GM19438 (cell line): ENCODE results near the gene TNFRSF13B.
"Not testable (repeated sequence)": the region's sequence is repeated elsewhere in the genome, so short reads cannot be mapped to it uniquely, and the experiment has no call there.

ENCODE experiments used
- ATAC-seq: cut with Tn5 transposase; IDR thresholded peaks from one replicate; pipeline ENCODE4 v1.9.1; 2021; ENCODE audit warnings: low read depth; ENCODE audit not compliant: unreplicated experiment

Gene TNFRSF13B

DNA sequence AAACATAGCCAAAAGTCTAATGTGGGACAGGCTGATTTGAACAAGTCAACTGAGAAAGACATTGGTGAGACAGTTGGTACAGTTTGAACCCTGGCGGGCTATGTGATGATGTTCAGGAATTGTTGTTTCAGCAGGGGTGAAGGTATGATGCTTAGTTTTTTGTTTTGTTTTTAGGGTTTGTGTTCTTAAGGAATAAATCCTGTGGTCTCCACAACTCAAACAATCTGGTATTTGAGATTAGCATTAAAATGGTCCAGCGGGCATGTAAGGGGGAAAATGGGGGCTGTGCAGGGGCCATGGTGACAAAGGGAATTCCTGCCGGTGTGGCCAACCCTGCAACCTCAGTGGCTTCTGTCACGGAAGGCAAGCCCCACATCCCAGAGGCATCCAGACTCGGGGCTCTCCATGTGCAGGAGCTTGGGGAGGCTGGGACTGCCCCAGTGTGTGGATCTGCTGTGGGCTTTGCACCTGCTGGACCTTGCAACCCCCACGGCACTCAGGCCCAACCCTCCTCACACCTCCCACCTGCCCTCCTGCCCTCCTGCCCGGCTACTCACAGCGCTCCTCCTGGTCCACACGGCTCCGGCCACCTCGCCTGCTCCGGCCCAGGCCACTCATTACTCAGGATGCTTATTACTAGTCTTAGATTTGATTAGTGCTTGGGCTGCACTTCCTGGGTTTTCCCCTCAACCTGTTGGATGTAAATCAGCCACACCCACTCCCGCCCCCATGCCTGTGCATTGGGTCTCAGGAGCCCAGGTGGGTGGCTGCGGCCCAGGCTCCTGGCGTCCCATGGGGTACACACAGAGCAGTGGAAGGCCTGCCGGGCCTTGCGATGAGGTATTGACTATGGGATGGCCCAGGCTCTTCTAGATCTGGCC, at the start of gene TNFRSF13B:
TSS of gene TNFRSF13B (minus strand) at position 661 of the 881 bp plus-strand sequence. CDS start at position 618, 43 bp downstream.
- peak; percentile 24 for ATAC-seq

DNA sequence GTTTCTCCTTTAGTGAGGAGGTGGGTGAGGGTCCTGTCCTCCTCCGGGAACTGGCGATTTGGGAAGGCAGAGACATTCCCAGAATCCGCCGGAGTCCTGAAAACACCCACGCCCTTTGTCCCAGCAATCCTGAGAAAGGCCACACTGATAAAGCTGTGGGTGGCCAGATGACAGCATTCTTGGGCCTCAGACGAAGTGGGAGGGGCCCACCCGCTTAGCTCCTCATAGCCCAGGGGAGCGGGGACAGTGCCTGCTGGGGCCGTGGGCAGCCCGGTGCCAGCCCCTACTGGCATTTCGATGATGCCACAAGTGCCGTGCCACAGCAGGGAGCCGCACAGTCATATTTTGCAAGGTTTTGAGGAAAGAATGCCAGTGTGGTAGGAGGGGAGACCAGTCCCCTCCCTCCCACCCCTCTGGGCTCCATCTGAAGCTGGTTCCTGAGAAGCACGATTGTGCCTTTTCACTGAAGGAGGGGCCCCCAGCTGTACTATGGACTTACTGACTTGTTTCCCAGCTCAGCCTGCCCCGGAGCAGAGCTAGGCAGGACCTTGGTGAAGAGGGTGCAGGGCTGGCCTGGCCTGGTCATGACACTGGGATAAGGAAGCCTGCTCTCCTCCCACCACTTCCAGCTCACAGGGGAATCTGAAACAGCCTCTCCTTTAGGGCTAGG, 49.4 kb upstream of the TNFRSF13B start:
- ATAC-seq = no peak

DNA sequence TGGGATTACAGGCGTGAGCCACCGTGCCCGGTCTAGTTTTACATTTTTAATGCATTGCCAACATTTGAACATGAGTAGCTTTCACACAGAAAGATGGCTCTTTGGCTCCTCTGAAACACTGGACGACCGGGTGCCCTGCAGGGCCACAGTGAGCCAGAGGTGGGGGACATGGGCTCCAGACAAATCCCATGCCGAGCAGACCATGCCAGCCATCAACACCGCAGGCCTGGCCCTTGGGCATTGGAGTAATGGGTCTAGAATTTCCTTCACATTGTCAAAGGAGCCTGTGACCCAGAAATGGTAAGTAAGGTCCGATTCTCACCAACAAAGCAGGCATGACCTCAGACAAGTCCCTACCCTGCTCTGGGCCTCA, 48.9 kb upstream of the TNFRSF13B start:
- no peak for ATAC-seq

- no peak for ATAC-seq
These were observed 48.1 kb upstream of the TNFRSF13B start for GRCh38 chr17:17019891-17020456.

DNA sequence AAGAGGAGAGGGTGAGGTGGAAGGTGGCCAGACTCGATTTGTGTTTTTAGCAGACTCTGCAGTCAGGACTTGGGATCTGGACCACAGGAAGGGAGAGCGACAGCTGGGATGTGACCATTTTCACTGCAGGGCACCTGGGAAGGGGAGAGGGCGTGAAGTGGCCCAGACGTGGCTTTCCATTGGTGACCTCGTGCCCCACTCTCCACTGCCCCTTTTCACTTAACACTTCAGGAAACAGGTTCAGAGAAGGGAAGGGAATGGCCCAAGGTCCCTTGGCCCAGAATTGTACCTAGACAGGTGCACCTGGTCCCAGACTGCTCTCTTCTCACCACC, 47.5 kb upstream of the TNFRSF13B start:
- ATAC-seq = no peak

GRCh38 chr17:17018612-17019429, 46.9 kb upstream of the TNFRSF13B start:
- ATAC-seq = no peak

- ATAC-seq = no peak
These were observed 46.1 kb upstream of the TNFRSF13B start for GRCh38 chr17:17018021-17018441.

- no peak for ATAC-seq
These were observed 45.6 kb upstream of the TNFRSF13B start for GRCh38 chr17:17017343-17018014.

DNA sequence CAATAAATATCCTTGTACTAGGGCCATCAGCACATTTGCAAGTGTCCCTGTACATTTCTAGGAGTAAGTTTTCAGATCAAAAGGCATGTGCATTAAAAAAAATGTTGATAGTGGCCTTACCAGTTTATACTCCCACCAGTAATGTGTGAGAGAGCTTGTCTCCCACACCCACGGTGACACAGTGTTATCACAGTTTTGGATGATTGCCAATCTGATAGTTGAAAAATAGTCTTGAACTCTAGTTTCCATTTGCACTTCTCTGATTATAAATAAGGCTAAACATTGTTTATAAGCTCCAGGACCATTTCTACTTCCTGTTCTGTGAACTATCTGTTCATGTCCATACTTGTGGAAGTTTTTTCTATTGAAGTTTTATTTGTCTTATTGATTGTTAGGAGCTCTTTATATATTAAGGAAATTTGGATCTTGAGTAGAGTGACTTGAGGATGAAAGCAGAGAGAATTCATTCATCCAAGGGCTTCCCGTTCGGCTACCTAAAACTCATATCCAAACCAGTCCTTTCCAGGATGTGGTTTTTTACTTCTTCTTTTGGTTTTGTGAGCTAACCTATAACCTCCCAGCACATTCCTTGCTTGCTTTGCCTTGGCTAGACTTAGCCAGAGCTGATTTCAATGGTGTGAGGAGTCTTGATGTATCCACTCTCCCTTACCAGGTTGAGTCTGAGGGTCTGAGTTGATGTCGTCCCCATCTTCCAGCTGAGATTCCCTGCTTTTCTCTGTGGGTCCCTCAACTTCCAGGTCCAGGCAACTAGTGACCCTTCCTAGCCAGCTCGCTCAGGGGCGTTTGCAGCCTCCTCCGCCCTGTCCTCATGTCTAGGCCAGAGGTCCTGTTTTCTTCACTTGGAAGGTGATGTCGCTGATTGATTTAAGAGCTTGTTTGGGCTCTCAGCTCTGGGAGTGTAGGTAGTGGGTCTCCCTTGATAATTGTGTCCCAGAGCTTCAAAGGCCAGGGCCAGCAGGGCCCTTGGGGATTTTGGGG, 44.6 kb upstream of the TNFRSF13B start:
- ATAC-seq = not testable (repeated sequence)

- ATAC-seq = no peak
These were observed 43.3 kb upstream of the TNFRSF13B start for GRCh38 chr17:17015230-17015629.

- not testable (repeated sequence) for ATAC-seq
These were observed 42.8 kb upstream of the TNFRSF13B start for GRCh38 chr17:17014748-17015124.

- not testable (repeated sequence) for ATAC-seq
These were observed 42.2 kb upstream of the TNFRSF13B start for GRCh38 chr17:17013828-17014747.

DNA sequence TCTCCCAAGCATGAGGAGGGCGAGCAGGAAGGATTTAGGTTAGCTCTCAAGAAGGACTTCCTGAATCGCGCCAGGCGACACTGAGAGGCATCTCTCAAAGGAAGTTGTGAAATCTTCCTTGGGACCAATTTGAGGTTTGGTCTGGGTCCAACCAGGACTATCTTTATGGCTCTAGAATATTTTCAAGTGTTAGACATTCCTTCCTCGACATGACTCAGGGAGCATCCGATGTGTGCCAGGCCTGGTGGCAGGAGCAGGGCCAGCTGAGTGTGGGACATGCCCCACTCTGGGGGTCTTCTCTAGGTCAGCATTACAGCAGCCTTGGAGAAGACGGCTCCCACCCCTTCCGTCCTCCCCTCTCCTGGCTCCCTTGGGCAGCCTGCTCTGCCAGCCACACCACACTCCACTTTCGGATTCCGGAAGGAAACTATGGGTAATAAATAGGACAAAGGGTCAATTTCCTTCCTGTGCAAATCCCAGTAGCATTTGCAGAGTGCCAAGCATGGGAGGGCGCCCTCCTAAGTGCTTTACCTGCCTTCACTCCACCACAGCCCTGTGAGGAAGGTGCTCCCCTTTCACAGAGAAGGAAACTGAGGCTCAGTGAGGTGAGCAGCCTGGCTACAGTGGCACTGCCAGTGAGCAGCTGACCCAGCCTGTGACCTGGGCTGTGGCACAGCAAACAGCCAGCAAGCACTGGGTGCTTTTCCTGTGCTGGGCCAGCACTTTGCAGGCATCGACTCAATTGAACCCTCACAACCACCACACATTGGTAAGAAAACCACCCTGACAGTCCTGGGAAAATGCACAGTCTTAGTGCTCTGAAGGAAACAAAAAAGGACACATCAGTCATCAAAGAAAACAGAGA, 39.4 kb upstream of the TNFRSF13B start:
- not testable (repeated sequence) for ATAC-seq

- ATAC-seq = not testable (repeated sequence)
These were observed 38.7 kb upstream of the TNFRSF13B start for GRCh38 chr17:17010545-17011034.

- ATAC-seq = not testable (repeated sequence)
These were observed 38.1 kb upstream of the TNFRSF13B start for GRCh38 chr17:17009972-17010371.

GRCh38 chr17:17008621-17009397, 36.9 kb upstream of the TNFRSF13B start:
- ATAC-seq = not testable (repeated sequence)
